ENCODE measurements around the gene RNASET2. TPM values are rescaled to one million over a fixed set of nuclear protein-coding genes. Genes with fewer than 3 reads are reported as not detected.

RNASET2 gene
- total RNA-seq, 1 donor, result 22.5 TPM

GRCh38 chr6:166997768-166998255 is 41.5 kb upstream of the RNASET2 start:
- peak; percentile 76 for DNase-seq (ENCODE audit: low read depth)
- TF ChIP-seq CTCF (IDR thresholded peaks at IDR 0.05; ENCODE audit: insufficient read depth, low read depth, low read length), result peak; percentile 65
- H3K4me3 ChIP-seq (ENCODE audit: low read depth, low read length), result peak overlapping the region; percentile 95

- peak overlapping the region; percentile 95 for H3K4me3 ChIP-seq (ENCODE audit: low read depth, low read length)
- no peak for TF ChIP-seq CTCF (IDR thresholded peaks at IDR 0.05; ENCODE audit: insufficient read depth, low read depth, low read length)
These were observed 41.0 kb upstream of the RNASET2 start for GRCh38 chr6:166997348-166997747.

GRCh38 chr6:166996406-166996805 is 40.1 kb upstream of the RNASET2 start:
- peak; percentile 51 for DNase-seq (ENCODE audit: low read depth)
- no peak overlapping the region for H3K4me3 ChIP-seq (ENCODE audit: low read depth, low read length)
- no peak for TF ChIP-seq CTCF (IDR thresholded peaks at IDR 0.05; ENCODE audit: insufficient read depth, low read depth, low read length)

More at GRCh38 chr6:166997348-166997747, 41.0 kb upstream of the RNASET2 start:
- DNase-seq (ENCODE audit: low read depth), result no peak

- peak; percentile 63 for DNase-seq (ENCODE audit: low read depth)
- peak; percentile 61 for TF ChIP-seq CTCF (IDR thresholded peaks at IDR 0.05; ENCODE audit: insufficient read depth, low read depth, low read length)
- no peak overlapping the region for H3K4me3 ChIP-seq (ENCODE audit: low read depth, low read length)
These were observed 33.2 kb upstream of the RNASET2 start for GRCh38 chr6:166989427-166990032.

- no peak for DNase-seq (ENCODE audit: low read depth)
- no peak for TF ChIP-seq CTCF (IDR thresholded peaks at IDR 0.05; ENCODE audit: insufficient read depth, low read depth, low read length)
- H3K4me3 ChIP-seq (ENCODE audit: low read depth, low read length), result no peak overlapping the region
These were observed 32.4 kb upstream of the RNASET2 start for GRCh38 chr6:166988674-166989201.

GRCh38 chr6:166987930-166988329 is 31.6 kb upstream of the RNASET2 start:
- TF ChIP-seq CTCF (IDR thresholded peaks at IDR 0.05; ENCODE audit: insufficient read depth, low read depth, low read length), result no peak
- DNase-seq (ENCODE audit: low read depth), result no peak
- H3K4me3 ChIP-seq (ENCODE audit: low read depth, low read length), result no peak overlapping the region

Data from fibroblast of villous mesenchyme (primary cell).